Cardiac muscle cell (in vitro differentiated cells and primary cell): Measurements from ENCODE around the gene DNMT3A. TPM values are rescaled to one million over a fixed set of nuclear protein-coding genes. Genes with fewer than 3 reads are reported as not detected.

Source experiments
- DNase-seq, 2 donors: peaks; one replicate each; pipeline versions ENCODE4 v3.0.0 to v3.0.0-alpha.2; 2010 to 2017; ENCODE audit warnings: low read depth in 1 of 2, low spot score in 1 of 2
- H3K27ac ChIP-seq: fragments of 200-600 bp; sonication (generic); 2 replicates; pipeline ENCODE4 v1.5.1; 2016
- H3K27me3 ChIP-seq: fragments of 200-600 bp; sonication (generic); 2 replicates; pipeline ENCODE4 v1.6.0; 2016; ENCODE audit warnings: control low read depth
- H3K36me3 ChIP-seq: fragments of 200-600 bp; sonication (generic); 2 replicates; pipeline ENCODE4 v1.5.1; 2016; ENCODE audit warnings: control low read depth
- H3K4me1 ChIP-seq: fragments of 200-600 bp; sonication (generic); 2 replicates; pipeline ENCODE4 v1.8.1; 2017; ENCODE audit warnings: low read depth, mild to moderate bottlenecking, mixed run types
- H3K4me3 ChIP-seq: fragments of 200-600 bp; sonication (generic); 2 replicates; pipeline ENCODE4 v1.5.1; 2016; ENCODE audit warnings: mild to moderate bottlenecking
- H3K9me3 ChIP-seq: fragments of 200-600 bp; sonication (generic); 2 replicates; pipeline ENCODE4 v1.5.1; 2017; ENCODE audit warnings: low read depth, mild to moderate bottlenecking, control low read depth
- polyA plus RNA-seq: library from polyadenylated mRNA; unstranded; fragments of >200 nt; fragmentation: Nextera tagmentation; extraction: Ambion mirVana; gene quantifications from 2 replicates; pipeline ENCODE4 v1.2.1, GENCODE V29; 2016
- total RNA-seq: library from RNA; depleted of rRNA; stranded (reverse); fragments of >200 nt; gene quantifications from 2 replicates; pipeline ENCODE4 v1.2.3, GENCODE V29; 2016
- TF ChIP-seq, protein P1 (sequence below): IDR thresholded peaks from 2 replicates; pipeline ENCODE4 v1.5.1; 2012; ENCODE audit warnings: low read depth, mild to moderate bottlenecking, low read length

The DNMT3A gene
- total and polyA plus RNA-seq, 2 experiments from 2014 or later: 52.9 to 116 TPM

DNA sequence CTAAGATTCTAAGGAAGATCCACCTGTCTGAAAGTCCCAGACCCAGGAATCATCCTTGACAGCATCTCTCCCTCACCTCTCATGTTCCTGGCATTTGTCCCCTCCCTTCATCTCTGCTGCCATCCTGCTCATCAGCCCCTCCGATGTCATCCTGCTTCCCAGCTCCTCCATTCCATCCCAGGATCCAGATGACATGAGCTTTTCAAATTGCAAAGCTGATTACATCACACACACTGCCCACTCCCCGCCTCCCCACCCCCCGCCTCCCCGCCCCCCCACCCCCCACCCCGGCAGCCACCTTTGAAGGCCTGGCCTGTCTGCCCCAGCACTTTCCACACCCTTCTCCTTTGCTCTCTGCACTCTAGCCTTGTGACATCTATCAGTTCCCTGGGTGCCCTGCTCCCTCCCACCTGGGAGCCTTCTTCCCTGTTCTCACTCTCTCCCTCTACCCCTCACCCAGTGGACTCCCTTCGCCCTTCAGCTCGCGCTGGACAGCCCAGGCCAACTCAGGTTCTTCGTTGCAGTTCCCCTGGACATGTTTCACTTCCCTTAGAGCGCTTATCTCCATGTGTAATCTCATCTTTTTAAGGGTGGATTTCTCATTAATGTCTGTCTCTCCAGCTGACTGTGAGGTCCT lies 61.6 kb downstream of the DNMT3A start:
- Histone ChIP-seq H3K4me1 (peaks cover 30% of the 10 kb centered on the region), H3K9me3 (no peaks in the 10 kb centered on the region), H3K27ac (no peak overlapping the region), H3K36me3 (peaks cover 6% of the 10 kb centered on the region), H3K27me3 (no peaks in the 10 kb centered on the region), H3K4me3 (no peak overlapping the region)
- DNase-seq: no peak
- TF ChIP-seq, protein P1, sequence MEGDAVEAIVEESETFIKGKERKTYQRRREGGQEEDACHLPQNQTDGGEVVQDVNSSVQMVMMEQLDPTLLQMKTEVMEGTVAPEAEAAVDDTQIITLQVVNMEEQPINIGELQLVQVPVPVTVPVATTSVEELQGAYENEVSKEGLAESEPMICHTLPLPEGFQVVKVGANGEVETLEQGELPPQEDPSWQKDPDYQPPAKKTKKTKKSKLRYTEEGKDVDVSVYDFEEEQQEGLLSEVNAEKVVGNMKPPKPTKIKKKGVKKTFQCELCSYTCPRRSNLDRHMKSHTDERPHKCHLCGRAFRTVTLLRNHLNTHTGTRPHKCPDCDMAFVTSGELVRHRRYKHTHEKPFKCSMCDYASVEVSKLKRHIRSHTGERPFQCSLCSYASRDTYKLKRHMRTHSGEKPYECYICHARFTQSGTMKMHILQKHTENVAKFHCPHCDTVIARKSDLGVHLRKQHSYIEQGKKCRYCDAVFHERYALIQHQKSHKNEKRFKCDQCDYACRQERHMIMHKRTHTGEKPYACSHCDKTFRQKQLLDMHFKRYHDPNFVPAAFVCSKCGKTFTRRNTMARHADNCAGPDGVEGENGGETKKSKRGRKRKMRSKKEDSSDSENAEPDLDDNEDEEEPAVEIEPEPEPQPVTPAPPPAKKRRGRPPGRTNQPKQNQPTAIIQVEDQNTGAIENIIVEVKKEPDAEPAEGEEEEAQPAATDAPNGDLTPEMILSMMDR: no peak

- Histone ChIP-seq H3K27me3 (no peaks in the 10 kb centered on the region), H3K27ac (no peak overlapping the region), H3K9me3 (no peaks in the 10 kb centered on the region), H3K4me1 (peaks cover 30% of the 10 kb centered on the region), H3K36me3 (peaks cover 9% of the 10 kb centered on the region), H3K4me3 (no peak overlapping the region)
- DNase-seq: peak in 1 of 2 donors; percentile 47
- TF ChIP-seq, protein P1: no peak
Measured at GRCh38 chr2:25279091-25279651, 62.6 kb downstream of the DNMT3A start.

GRCh38 chr2:25276569-25277465 lies 64.9 kb downstream of the DNMT3A start:
- Histone ChIP-seq H3K36me3 (peaks cover 3% of the 10 kb centered on the region), H3K27me3 (no peaks in the 10 kb centered on the region), H3K4me3 (no peak overlapping the region), H3K27ac (peak overlapping the region; percentile 90), H3K9me3 (no peaks in the 10 kb centered on the region), H3K4me1 (peaks cover 30% of the 10 kb centered on the region)
- DNase-seq: peak; percentile 41 to 42
- TF ChIP-seq, protein P1: peak; percentile 66

DNA sequence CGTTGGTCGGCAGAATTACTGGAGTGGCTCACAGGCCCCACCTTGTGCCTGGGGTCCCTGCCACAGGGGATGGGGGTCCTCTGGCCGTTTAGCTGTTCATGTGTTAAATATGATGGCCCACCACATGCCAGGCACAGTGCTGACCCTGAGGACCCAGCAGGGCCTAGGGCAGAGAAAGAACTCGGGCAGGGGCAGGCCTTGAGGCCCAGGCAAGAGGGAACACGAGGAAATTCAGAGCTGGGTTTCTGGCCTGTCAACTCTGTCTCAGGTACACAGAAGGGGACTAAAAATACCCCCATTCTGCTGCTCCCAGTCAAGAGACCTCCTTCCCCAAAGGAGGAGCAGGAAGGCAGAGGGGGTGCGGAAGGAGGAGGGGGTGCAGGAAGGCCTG lies 66.2 kb downstream of the DNMT3A start:
- no peak for DNase-seq
- Histone ChIP-seq H3K27ac (peak overlapping the region; percentile 50), H3K36me3 (peaks cover 3% of the 10 kb centered on the region), H3K27me3 (no peaks in the 10 kb centered on the region), H3K9me3 (no peaks in the 10 kb centered on the region), H3K4me1 (peaks cover 28% of the 10 kb centered on the region), H3K4me3 (no peak overlapping the region)
- TF ChIP-seq, protein P1: no peak

DNA sequence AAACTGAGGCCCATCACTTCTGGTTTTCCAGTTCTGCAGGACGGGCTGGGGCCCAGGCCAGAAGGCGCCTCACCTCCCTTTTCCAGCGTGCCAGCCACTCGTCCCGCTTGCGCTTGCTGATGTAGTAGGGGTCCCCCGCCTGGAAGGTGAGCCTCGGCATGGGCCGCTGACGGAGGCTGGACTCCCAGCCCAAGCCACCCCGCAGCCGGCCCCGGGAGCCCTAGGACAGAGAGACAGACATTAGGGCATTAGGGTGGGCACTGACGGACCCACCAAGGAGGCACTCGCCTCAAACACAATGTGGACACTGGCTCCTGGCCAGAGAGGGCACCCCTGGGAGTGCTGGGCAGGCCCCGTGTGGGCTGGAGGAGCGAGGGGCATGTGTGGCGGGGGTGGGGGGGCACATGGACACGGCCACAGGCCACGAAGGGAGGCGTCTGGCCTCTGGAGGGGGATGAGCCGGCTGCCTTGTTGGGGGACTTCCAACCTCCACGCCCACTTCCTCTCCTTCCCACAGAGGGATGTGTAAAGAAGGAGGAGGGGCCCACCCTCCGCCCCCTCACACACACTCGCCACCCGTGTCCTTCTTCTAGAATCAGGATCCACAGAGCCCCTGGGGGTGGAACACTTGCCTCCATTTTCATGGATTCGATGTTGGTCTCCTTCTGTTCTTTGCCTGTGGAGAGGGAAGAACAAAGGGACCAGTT lies 66.7 kb downstream of the DNMT3A start:
- no peaks in the 10 kb centered on the region for H3K9me3 ChIP-seq
- no peak overlapping the region for H3K4me3 ChIP-seq
- H3K4me1 ChIP-seq: peaks cover 29% of the 10 kb centered on the region
- H3K27me3 ChIP-seq: no peaks in the 10 kb centered on the region
- TF ChIP-seq, protein P1: no peak
- H3K27ac ChIP-seq: peak overlapping the region; percentile 50
- DNase-seq: peak in 1 of 2 donors; percentile 60
- peaks cover 3% of the 10 kb centered on the region for H3K36me3 ChIP-seq
